HepG2 (cell line): Measurements from ENCODE around the gene FAM110D.

Experiments used
- BHLHE40 ChIP-seq: IDR thresholded peaks from 2 replicates; pipeline ENCODE4 v1.6.1; 2011; ENCODE audit warnings: low read length, improper control_type of control experiment
- GABPA ChIP-seq, 2 experiments: IDR thresholded peaks; 2 replicates each; pipeline ENCODE4 v1.6.1; 2011 to 2016; ENCODE audit warnings: low read depth in 2 of 2, low read length in 1 of 2, missing biosample characterization in 1 of 2, missing genetic modification characterization in 1 of 2

DNA sequence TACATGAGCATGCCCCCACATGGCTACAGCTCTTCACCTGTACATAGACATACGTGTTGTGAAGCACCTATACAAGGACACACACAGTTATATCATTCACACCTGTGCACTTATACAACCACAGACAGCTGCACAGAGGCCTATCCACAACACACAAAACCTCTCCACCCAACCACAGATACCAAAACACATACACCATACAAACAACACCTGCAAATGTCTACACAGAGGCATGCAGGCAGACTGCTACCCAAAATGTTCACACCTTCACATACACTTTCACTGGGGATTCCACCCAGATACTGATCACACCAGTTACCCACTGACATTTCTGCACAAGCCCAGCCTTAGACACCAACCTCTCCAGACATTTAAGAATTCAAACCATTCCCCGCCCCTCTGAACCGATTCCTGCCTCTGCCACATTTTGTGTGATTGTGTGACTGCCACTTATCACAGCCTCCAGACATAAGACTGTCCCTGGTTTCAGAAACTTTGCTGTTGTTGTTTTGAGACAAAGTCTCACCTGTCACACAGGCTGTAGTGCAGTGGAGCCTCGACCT is 7.9 kb downstream of the FAM110D start:
- TF ChIP-seq BHLHE40, result no peak
- TF ChIP-seq GABPA (IDR thresholded peaks at IDR 0.05; ENCODE audit: low read depth, low read length), result no peak
- no peak for TF ChIP-seq GABPA (CRISPR knock-in tag; IDR thresholded peaks at IDR 0.05; ENCODE audit: low read depth)
